22Rv1 (cell line): ENCODE measurements around the gene GABRG3.

Source experiments
- H3K27ac ChIP-seq: fragments of 450-650 bp; 2 replicates; pipeline ENCODE4 v1.5.1; 2017
- ZFX ChIP-seq: fragments of 450-650 bp; IDR thresholded peaks from 2 replicates; pipeline ENCODE4 v1.6.1; 2017; ENCODE audit warnings: antibody characterized with exemption, borderline replicate concordance
- TF ChIP-seq, protein P1 (sequence below): fragments of 450-650 bp; IDR thresholded peaks from 2 replicates; pipeline ENCODE4 v1.5.1; 2017; ENCODE audit warnings: mild to moderate bottlenecking

Gene GABRG3

DNA sequence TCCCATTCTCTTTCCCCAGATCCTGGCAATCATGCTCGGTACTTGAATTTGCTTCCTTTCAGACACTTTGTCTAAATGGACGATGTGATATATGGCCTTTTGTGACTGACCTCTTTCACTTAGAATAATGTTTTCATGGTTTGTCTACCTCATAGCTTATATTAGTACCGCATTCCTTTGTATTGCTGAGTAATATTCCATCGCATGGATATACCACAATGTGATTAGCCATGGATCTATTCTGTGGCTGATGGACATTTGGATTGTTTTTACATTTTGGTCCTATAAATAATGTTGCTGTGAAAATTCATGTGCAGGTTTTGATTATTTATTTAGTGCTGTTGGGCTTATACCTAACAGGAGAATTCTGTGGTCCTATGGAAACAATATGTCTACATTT, 458.6 kb downstream of the GABRG3 start:
- no peak for TF ChIP-seq ZFX
- TF ChIP-seq, protein P1, sequence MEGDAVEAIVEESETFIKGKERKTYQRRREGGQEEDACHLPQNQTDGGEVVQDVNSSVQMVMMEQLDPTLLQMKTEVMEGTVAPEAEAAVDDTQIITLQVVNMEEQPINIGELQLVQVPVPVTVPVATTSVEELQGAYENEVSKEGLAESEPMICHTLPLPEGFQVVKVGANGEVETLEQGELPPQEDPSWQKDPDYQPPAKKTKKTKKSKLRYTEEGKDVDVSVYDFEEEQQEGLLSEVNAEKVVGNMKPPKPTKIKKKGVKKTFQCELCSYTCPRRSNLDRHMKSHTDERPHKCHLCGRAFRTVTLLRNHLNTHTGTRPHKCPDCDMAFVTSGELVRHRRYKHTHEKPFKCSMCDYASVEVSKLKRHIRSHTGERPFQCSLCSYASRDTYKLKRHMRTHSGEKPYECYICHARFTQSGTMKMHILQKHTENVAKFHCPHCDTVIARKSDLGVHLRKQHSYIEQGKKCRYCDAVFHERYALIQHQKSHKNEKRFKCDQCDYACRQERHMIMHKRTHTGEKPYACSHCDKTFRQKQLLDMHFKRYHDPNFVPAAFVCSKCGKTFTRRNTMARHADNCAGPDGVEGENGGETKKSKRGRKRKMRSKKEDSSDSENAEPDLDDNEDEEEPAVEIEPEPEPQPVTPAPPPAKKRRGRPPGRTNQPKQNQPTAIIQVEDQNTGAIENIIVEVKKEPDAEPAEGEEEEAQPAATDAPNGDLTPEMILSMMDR: no peak
- no peak overlapping the region for H3K27ac ChIP-seq

DNA sequence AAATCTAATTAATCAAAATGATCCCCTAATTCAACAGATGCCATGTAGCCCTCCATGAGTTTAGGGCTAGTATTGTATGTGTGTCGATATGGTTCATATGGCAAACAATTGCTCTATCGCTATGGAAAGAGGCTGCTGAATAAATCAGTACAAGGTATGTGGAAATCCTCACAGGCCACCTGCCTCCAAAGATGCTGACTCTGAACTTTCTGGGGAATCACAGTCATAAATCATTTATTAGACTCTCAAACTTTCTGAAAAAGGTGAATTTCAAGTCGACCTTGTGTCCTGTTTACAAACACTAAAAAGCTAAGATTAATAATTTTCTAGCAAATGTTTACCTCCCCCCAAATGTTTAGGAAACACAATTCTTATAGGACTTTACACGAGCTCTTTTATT, 462.6 kb downstream of the GABRG3 start:
- no peak for TF ChIP-seq ZFX
- TF ChIP-seq, protein P1: no peak
- H3K27ac ChIP-seq: no peak overlapping the region

DNA sequence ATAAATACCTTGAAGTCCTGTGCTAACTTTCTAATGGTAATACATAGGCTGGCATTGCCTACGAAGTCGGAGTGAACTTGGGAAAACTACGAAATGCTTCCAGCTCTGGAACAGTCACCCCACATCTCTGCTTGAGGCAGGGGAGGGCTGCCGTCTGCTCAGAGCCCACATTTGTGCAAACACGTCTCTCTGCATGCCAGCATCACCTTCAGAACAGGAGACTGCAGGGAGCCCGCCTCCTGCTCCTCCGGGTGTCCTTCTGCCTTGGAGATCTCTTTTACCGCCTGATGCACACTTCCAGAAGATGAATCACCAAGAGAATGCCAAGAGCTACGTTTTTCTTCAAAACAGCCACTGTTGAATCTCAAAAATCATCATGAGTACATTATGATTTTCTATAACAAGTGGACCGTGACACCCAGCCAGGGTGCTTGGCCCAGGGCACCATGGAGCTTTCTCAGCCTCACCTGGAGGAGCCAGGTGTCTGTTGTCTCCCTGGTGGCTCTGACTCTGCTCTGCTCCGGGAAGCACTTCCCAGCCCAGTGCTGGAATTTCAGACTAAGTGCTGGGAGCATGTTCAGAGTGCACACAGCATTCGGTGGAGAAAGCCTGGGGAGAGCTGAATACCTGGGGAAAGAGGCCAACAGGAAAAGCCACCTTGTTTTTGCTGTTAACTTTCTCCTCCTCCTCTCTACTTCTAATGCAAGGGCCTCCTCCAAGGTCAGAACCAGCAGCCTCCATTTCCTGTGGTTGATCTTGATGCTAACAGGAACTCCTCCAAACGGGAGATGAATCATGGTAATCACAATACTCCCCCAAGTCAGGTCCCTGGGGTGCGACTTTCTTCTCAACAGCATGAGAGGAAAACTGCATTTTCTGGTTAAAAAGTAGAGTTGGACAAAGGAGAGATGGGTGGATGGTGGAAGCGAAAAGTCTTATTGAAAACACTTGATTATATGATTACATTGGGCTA, 467.7 kb downstream of the GABRG3 start:
- TF ChIP-seq, protein P1: no peak
- no peak for TF ChIP-seq ZFX
- no peak overlapping the region for H3K27ac ChIP-seq

DNA sequence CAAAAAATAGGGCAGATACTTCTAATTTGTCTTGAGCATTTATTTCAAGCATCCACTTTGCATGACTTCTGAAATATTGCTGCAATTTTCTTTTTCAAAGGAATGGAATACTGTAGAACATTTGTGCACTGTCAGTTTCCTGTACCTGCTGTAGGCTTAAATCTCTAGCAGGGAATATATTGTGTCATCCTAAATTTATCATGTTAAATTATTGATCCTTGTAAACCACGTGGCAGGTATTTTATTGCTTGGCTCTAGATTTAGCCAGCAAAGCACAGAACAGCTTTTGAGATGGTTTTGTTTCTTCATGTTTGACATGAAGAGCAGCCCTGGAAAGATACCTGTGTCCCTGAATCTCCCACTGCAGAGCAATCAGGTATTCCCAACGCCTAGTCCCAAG, 470.1 kb downstream of the GABRG3 start:
- TF ChIP-seq, protein P1: no peak
- no peak for TF ChIP-seq ZFX
- H3K27ac ChIP-seq: no peak overlapping the region

DNA sequence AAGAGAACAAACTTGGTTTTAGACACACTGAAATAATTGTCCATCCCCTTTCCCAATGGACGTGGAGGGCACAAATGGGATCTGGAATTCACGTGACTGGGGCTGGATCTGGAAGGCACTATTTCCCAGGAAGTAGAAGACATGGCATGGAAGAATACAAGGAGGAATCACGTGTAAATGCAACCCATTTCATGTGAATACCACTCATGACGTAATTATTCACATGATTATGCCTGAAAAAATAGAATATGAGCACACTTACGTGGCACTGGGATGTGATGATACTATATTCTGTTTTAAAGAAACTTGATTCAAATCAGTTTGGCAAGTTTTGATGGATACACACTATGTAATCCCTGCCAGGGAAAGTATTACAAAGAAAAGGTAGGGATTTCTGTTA, 477.3 kb downstream of the GABRG3 start:
- TF ChIP-seq, protein P1: no peak
- TF ChIP-seq ZFX: no peak
- H3K27ac ChIP-seq: no peak overlapping the region

DNA sequence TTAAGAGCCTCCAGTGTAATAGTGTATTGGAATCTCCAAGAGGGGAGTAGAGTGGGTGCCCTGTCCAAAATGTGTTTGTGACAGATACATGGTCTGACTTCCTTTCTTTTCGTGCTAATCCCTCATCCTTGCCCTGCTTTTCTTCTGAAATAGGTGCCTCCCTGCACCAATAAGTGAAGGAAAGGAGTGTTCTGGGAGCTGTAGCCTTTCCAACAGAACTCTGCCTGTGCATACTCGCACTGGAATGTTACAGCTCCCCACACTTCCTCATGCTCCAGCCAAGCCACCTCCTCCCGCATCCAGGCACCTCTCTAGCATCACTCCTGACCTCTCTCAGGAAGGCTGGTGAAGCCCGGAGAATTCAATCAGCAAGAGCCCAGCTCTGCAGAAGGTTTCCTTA, 478.0 kb downstream of the GABRG3 start:
- TF ChIP-seq, protein P1: no peak
- TF ChIP-seq ZFX: no peak
- no peak overlapping the region for H3K27ac ChIP-seq

DNA sequence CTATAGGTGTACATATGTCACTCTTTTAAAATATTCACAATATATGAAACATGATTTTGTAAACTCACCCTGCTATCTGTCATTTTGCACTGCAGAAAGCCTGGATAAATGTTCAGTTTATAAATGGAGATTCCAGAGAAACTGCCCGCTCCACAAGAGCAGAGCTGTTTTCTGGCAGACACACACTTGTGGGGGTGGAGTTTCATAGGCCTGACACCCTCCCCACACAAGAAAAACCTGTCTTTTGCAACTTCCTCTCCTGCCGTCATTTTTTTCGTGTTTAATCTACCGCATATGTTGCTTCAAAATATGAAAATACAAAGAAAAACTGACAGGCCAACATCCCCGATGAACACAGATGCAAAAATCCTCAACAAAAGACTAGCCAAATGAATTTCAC, 479.0 kb downstream of the GABRG3 start:
- TF ChIP-seq, protein P1: no peak
- TF ChIP-seq ZFX: no peak
- H3K27ac ChIP-seq: no peak overlapping the region
